Neutrophil (primary cell): ENCODE results near the gene NFKBIE.

Experiments used
- H3K27ac ChIP-seq: fragments of 200-600 bp; sonication (generic); 2 replicates; pipeline ENCODE4 v1.5.1; 2016; ENCODE audit warnings: mild to moderate bottlenecking, moderate library complexity
- H3K27me3 ChIP-seq: fragments of 200-600 bp; sonication (generic); 2 replicates; pipeline ENCODE4 v1.6.0; 2016; ENCODE audit warnings: mild to moderate bottlenecking
- H3K36me3 ChIP-seq: fragments of 200-600 bp; sonication (generic); 2 replicates; pipeline ENCODE4 v1.5.1; 2017
- H3K4me1 ChIP-seq, 2 experiments: fragments of 200-600 bp in 1 of 2; sonication (generic) in 1 of 2; 1 replicate in 1 of 2; 2 replicates in 1 of 2; pipeline versions ENCODE4 v1.5.1 to v1.6.1; 2013 to 2016; ENCODE audit warnings: low read depth in 1 of 2, low read length in 1 of 2, mild to moderate bottlenecking in 1 of 2, moderate library complexity in 1 of 2; ENCODE audit not compliant: control insufficient read depth in 1 of 2, insufficient read depth in 1 of 2
- H3K4me3 ChIP-seq, 2 experiments: fragments of 200-600 bp in 1 of 2; sonication (generic) in 1 of 2; 1 replicate in 1 of 2; 2 replicates in 1 of 2; pipeline ENCODE4 v1.5.1; 2013 to 2016; ENCODE audit warnings: low read depth in 1 of 2, low read length in 1 of 2, mild to moderate bottlenecking in 1 of 2, moderate library complexity in 1 of 2
- H3K9me3 ChIP-seq: fragments of 200-600 bp; sonication (generic); 2 replicates; pipeline ENCODE4 v1.5.1; 2016
- TF ChIP-seq, protein P1 (sequence below): fragments of 200-600 bp; sonication (generic); IDR thresholded peaks from 2 replicates; pipeline ENCODE4 v1.5.1; 2016; ENCODE audit warnings: antibody characterized with exemption

Gene NFKBIE

DNA sequence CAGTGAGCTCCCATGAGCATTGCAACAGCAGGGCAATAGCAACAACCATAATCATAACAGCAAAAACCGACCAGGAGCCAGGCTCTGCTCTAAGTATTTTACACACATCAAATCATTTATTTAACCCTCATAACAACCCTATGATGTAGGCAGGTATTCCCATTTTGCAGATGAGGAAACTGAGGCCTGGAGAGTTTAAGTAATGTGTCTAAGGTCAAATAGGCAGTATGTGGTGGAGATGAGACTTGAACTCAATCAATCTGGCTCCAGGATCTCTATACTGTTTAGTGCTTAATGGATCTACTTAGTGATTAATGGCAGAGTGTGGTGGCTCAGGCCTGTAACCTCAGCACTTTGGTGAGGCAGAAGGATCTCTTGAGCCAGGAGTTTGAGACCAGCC, 8.3 kb upstream of the NFKBIE start:
- peaks cover 13 to 29% of the 10 kb centered on the region in 2 experiments for H3K4me1 ChIP-seq

DNA sequence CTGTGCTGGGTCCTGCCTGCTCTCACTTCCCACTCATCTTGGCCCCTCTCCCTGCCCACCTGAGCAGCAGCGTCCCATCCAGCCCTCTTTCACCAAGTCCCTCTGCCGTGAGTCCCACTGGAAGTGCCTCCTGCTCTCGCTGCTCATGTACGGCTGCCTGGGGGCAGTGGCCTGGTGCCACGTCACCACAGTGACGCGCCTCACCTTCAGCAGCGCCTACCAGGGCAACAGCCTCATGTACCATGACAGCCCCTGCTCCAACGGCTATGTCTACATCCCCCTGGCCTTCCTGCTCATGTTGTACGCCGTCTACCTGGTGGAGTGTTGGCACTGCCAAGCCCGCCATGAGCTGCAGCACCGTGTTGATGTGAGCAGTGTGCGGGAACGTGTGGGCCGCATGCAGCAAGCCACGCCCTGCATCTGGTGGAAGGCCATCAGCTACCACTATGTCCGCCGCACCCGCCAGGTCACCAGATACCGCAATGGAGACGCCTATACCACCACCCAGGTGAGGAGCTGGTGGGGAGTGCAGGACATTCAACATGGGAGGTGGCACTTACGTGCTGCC, 7.7 kb upstream of the NFKBIE start:
- Histone ChIP-seq H3K9me3 (no peaks in the 10 kb centered on the region), H3K4me1 (peaks cover 13 to 29% of the 10 kb centered on the region in 2 experiments), H3K27me3 (peaks cover 99% of the 10 kb centered on the region), H3K27ac (no peak overlapping the region), H3K36me3 (no peaks in the 10 kb centered on the region), H3K4me3 (no peak overlapping the region)
- TF ChIP-seq, protein P1, sequence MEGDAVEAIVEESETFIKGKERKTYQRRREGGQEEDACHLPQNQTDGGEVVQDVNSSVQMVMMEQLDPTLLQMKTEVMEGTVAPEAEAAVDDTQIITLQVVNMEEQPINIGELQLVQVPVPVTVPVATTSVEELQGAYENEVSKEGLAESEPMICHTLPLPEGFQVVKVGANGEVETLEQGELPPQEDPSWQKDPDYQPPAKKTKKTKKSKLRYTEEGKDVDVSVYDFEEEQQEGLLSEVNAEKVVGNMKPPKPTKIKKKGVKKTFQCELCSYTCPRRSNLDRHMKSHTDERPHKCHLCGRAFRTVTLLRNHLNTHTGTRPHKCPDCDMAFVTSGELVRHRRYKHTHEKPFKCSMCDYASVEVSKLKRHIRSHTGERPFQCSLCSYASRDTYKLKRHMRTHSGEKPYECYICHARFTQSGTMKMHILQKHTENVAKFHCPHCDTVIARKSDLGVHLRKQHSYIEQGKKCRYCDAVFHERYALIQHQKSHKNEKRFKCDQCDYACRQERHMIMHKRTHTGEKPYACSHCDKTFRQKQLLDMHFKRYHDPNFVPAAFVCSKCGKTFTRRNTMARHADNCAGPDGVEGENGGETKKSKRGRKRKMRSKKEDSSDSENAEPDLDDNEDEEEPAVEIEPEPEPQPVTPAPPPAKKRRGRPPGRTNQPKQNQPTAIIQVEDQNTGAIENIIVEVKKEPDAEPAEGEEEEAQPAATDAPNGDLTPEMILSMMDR, result no peak

More for the DNA sequence above, 8.3 kb upstream of the NFKBIE start:
- H3K4me3 ChIP-seq, result no peak overlapping the region
- no peaks in the 10 kb centered on the region for H3K9me3 ChIP-seq
- TF ChIP-seq, protein P1, result no peak
- peaks cover 100% of the 10 kb centered on the region for H3K27me3 ChIP-seq
- H3K27ac ChIP-seq, result no peak overlapping the region
- H3K36me3 ChIP-seq, result no peaks in the 10 kb centered on the region

DNA sequence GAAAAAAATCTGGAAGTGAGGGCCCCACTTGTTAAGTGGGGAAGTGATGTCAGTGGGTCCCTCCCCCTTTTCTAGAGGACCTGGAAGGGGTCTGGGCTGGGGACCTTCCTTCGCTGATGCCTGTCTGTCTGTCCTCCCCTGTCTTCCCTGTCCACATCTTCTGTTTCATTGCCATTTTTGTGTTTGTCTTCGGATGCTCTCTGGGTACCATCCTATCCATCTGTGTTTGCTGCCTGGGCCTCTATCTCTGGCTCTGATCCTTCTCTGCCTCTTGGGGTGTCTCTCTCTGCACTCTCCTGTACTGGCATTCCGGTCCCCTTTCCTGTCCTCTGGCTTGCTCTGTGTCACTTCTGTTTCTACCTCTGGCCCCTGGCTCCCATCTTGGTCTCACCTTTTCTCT, 7.2 kb upstream of the NFKBIE start:
- no peak overlapping the region for H3K27ac ChIP-seq
- no peaks in the 10 kb centered on the region for H3K9me3 ChIP-seq
- H3K4me1 ChIP-seq, result peaks cover 13 to 29% of the 10 kb centered on the region in 2 experiments
- TF ChIP-seq, protein P1, result no peak
- no peaks in the 10 kb centered on the region for H3K36me3 ChIP-seq
- H3K27me3 ChIP-seq, result peaks cover 93% of the 10 kb centered on the region
- H3K4me3 ChIP-seq, result no peak overlapping the region

DNA sequence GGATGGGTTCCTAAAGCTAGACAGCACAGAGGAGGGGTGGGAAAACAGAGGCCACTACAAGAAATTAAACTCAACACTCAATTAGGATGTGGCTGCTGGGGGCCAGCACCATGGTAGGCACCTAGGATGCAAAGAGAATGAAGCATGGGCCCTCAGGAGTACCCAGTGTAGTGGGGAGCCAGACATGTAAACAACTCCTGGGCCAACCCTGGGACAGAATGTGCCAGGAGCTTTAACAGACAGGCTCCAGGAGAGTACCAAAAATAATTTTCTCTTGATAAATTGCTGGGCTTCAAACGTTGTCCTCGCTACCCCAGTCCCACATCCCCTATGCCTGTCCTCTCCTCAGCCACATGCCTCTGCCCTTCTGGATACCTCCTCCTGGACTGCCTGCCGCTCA, 6.6 kb upstream of the NFKBIE start:
- no peaks in the 10 kb centered on the region for H3K9me3 ChIP-seq
- no peaks in the 10 kb centered on the region for H3K36me3 ChIP-seq
- H3K27me3 ChIP-seq, result peaks cover 87% of the 10 kb centered on the region
- H3K4me3 ChIP-seq, result no peak overlapping the region
- TF ChIP-seq, protein P1, result no peak
- H3K27ac ChIP-seq, result no peak overlapping the region
- H3K4me1 ChIP-seq, result peaks cover 13 to 29% of the 10 kb centered on the region in 2 experiments

DNA sequence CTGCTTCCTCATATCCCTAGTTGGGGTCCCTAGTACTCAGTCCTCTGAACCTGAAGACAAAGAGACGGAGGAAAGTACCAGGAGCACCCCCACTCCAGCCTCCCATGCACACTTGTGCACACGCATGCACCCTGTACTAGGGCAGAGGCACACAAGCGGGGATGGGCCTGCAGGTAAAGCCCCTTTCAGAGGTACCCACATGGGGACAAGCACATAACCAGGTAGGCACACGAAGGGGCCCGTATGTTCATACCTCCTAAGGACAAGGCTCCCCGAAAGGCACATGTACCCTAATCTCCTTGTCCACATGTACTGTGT, 6.0 kb upstream of the NFKBIE start:
- H3K36me3 ChIP-seq, result no peaks in the 10 kb centered on the region
- no peak overlapping the region for H3K27ac ChIP-seq
- no peak overlapping the region for H3K4me3 ChIP-seq
- TF ChIP-seq, protein P1, result no peak
- no peaks in the 10 kb centered on the region for H3K9me3 ChIP-seq
- peaks cover 81% of the 10 kb centered on the region for H3K27me3 ChIP-seq
- peaks cover 13 to 29% of the 10 kb centered on the region in 2 experiments for H3K4me1 ChIP-seq
